Measurements from ENCODE around the gene CASP9. TPM values are rescaled to one million over a fixed set of nuclear protein-coding genes. Genes with fewer than 3 reads are reported as not detected.

CASP9 gene
- 5.2 to 6.5 TPM (median 5.7 TPM) in 5 replicates for total RNA-seq (2022; extraction: Qiagen RNA extraction)

GRCh38 chr1:15524021-15524282 is at the start of gene CASP9:
TSS of gene CASP9 (minus strand) at chr1:15524215. CDS start at chr1:15524200, 15 bp downstream.

GRCh38 chr1:15526490-15527339 is 2.7 kb upstream of the CASP9 start, which contains the start of gene DNAJC16:
TSS of gene DNAJC16 (plus strand) at chr1:15526848. CDS start at chr1:15529106, 2,258 bp downstream.

DNA sequence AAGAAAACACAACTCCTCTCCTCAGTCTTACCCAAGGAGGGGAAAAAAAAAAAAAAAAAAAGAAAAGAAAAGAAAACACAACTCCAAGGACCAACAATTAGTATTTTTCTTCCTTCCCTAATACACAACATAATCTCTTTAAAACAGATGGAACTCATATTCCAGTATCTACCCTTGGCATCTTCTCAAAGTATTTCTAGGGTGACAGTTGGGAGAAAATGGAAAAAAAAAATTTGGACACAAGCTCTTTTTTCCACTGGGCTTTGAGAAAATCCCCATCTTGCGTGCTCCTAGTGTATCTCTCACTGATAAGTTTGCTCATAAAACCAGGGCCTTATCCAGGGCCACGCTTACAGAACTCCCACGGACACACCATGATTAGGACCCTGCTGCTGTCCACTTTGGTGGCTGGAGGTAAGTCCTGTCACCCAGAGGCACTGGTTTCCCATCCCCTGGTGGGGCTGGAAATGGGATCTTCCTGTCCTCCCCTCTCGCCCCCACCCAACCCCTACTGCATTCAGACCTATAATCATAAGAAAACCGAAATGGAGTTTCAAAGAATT is 48.2 kb downstream of the CASP9 start, which contains the start of gene CELA2B:
Gene CELA2B, plus strand, starts transcription at position 353 of the 563 bp plus-strand sequence. Its CDS starts 22 bp downstream, at position 375.

DNA sequence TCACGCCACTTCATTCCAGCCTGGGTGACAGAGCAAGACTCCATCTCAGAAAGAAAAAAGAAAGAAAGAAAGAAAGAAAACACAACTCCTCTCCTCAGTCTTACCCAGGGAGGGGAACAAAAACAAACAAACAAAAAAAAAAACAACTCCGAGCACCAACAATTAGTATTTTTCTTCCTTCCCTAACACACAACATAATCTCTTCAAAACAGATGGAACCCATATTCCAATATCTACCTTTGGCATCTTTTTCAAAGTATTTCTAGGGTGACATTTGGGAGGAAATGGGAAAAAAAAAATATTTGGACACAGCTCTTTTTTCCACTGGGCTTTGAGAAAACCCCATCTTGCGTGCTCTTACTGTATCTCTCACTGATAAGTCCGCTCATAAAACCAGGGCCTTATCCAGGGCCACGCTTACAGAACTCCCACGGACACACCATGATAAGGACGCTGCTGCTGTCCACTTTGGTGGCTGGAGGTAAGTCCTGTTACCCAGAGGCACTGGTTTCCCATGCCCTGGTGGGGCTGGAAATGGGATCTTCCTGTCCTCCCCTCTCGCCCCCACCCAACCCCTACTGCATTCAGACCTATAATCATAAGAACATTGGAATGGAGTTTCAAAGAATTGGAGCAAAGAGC is 67.6 kb downstream of the CASP9 start, which contains the start of gene CELA2A:
Gene CELA2A, plus strand, starts transcription at position 420 of the 642 bp plus-strand sequence. Its CDS starts 22 bp downstream, at position 442.

Other genes starting within 250 kb of the CASP9 start
- gene EFHD2, start 114.3 kb downstream of the CASP9 start, total RNA-seq (2022; extraction: Qiagen RNA extraction), result 213 to 310 TPM (median 296 TPM) in 5 replicates
- 1.1 to 1.9 TPM (median 1.6 TPM) in 5 replicates for gene CTRC, start 85.8 kb downstream of the CASP9 start, total RNA-seq (2022; extraction: Qiagen RNA extraction)
- gene CELA2A, start 67.5 kb downstream of the CASP9 start, total RNA-seq (2022; extraction: Qiagen RNA extraction), result not detected in 5 replicates
- 0.14 to 0.16 TPM in 2 of 5 replicates, not detected in the others for gene CELA2B, start 48.1 kb downstream of the CASP9 start, total RNA-seq (2022; extraction: Qiagen RNA extraction)
- gene DNAJC16, start 2.6 kb upstream of the CASP9 start, total RNA-seq (2022; extraction: Qiagen RNA extraction), result 4.0 to 5.6 TPM (median 4.4 TPM) in 5 replicates
- 6.0 to 7.2 TPM (median 6.7 TPM) in 5 replicates for gene AGMAT, start 60.8 kb upstream of the CASP9 start, total RNA-seq (2022; extraction: Qiagen RNA extraction)
- 6.6 to 8.1 TPM (median 7.5 TPM) in 5 replicates for gene DDI2, start 93.2 kb upstream of the CASP9 start, total RNA-seq (2022; extraction: Qiagen RNA extraction)
- gene PLEKHM2, start 160.1 kb upstream of the CASP9 start, total RNA-seq (2022; extraction: Qiagen RNA extraction), result 22.1 to 26.5 TPM (median 25.3 TPM) in 5 replicates
- 0.08 to 0.43 TPM (median 0.18 TPM) in 5 replicates for gene SLC25A34, start 212.0 kb upstream of the CASP9 start, total RNA-seq (2022; extraction: Qiagen RNA extraction)
- not detected in 5 replicates for gene TMEM82, start 218.3 kb upstream of the CASP9 start, total RNA-seq (2022; extraction: Qiagen RNA extraction)
- gene FBLIM1, start 234.6 kb upstream of the CASP9 start, total RNA-seq (2022; extraction: Qiagen RNA extraction), result 19.2 to 31.4 TPM (median 27.5 TPM) in 5 replicates

All from A549 treated with AZD2906 at 1 μM for 4 hours (cell line).